Measurements from ENCODE around the gene CP.

CP gene

DNA sequence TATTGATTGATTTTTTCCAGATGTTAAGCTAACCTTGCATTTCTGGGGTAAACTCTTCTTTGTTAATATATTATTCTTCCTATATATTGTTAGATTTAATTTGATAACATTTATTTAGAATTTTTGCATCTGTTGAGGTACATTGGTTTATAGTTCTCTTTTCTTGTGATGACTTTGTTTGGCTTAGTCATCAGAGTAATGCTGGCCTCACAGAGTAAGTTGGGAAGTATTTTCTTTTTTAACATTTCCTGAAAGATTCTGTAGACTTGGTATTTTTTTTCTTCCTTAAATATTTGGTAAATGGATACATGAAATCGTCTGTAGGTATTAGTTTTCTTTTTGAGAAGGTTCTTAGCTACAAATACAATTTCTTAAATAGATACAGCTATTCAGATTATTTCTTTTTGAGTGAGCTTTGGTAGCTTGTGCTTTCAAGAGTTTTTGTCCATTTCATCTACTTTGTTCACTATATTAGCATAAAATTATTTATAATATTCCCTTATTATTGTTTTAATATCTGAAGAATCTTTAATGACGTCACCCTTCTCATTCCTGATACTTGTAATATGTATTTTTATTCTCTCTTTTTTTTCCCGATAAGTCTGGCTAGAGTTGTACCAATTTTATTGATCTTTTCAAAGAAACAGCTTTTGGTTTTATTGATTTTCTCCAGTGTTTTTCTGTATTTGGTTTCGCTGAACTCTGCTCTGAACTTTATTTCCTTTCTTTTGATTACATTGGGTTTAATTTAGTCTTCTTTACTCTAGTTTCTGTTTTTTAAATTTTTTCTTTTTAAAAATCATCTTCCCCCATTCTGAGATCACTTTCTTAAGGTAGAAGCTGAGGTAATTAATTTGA, 98.7 kb downstream of the CP start:
- H3K27ac ChIP-seq, result no peak overlapping the region
- no peak for TF ChIP-seq ZFX (IDR thresholded peaks at IDR 0.05; ENCODE audit: borderline replicate concordance)
- TF ChIP-seq, protein P1, sequence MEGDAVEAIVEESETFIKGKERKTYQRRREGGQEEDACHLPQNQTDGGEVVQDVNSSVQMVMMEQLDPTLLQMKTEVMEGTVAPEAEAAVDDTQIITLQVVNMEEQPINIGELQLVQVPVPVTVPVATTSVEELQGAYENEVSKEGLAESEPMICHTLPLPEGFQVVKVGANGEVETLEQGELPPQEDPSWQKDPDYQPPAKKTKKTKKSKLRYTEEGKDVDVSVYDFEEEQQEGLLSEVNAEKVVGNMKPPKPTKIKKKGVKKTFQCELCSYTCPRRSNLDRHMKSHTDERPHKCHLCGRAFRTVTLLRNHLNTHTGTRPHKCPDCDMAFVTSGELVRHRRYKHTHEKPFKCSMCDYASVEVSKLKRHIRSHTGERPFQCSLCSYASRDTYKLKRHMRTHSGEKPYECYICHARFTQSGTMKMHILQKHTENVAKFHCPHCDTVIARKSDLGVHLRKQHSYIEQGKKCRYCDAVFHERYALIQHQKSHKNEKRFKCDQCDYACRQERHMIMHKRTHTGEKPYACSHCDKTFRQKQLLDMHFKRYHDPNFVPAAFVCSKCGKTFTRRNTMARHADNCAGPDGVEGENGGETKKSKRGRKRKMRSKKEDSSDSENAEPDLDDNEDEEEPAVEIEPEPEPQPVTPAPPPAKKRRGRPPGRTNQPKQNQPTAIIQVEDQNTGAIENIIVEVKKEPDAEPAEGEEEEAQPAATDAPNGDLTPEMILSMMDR (IDR thresholded peaks at IDR 0.05), result no peak

Measured in 22Rv1 (cell line).